Measurements from ENCODE around the gene BBS9. TPM values are rescaled to one million over a fixed set of nuclear protein-coding genes. Genes with fewer than 3 reads are reported as not detected.

Gene BBS9
- total RNA-seq, 2 experiments from 2014 or later: 16.0 to 20.4 TPM

DNA sequence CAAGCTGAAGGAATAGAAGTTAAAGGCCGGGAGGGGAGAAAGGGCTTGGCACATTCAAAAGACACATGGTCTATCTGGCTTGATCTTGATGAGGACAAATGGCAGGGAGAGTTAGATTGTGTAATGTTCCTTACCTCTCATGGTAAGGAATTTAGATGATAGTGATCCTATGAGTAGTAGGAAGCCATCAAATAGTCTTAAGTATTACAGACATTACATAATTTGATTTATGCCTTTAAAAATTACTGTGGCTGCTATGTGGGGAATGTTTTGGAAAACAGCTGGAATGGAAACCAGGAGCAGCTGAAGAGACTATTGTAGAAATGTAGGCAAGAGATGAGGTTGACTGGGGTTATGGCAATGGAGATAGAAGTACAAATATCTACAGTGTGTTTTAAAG lies 424.7 kb downstream of the BBS9 start:
- no peaks in the 10 kb centered on the region for H3K27me3 Mint-ChIP-seq

DNA sequence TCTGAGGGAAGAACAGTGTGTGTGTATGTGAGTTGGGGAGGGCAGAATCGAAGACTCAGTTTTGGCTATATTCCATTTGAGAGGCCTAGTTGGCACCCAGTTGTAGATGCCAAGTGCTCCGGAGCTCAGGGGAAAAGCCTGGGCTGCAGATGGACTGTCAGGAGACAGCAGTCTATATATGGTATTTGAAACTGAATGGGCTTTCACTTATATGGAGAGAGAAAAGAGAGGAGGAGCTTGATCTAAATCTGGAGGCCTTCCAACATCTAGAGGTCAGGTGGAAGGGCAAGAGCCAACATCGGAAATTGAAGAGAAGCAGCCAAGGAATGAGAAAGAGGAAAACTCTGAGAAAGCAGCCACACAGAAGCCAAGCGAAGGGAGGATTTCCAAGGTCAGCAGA lies 425.2 kb downstream of the BBS9 start:
- H3K4me1 ChIP-seq (ENCODE audit: insufficient read depth, low read length): no peaks in the 10 kb centered on the region
- ATAC-seq (ENCODE audit: poor library complexity): no peak
- intact Hi-C loops (cut with DNase I, micrococcal nuclease): no loop called here
- Mint-ChIP-seq H3K9me3 (no peaks in the 10 kb centered on the region), H3K4me3 (no peak overlapping the region), H3K27ac (no peak overlapping the region), H3K36me3 (ENCODE audit: low read depth) (peaks cover 3% of the 10 kb centered on the region), H3K27me3 (no peaks in the 10 kb centered on the region), H3K4me1 (ENCODE audit: low read depth) (no peaks in the 10 kb centered on the region)
- DNase-seq: no peak
- H3K27ac ChIP-seq (ENCODE audit: low read depth in 1 of 2, low read length in 2 of 2): no peak overlapping the region
- H3K36me3 ChIP-seq (ENCODE audit: insufficient read depth, low read length): no peaks in the 10 kb centered on the region
- no peaks in the 10 kb centered on the region for H3K9me3 ChIP-seq (ENCODE audit: control insufficient read depth in 1 of 2, insufficient read depth in 1 of 2, low read length in 2 of 2)
- H3K27me3 ChIP-seq (ENCODE audit: control insufficient read depth in 1 of 2, insufficient read depth in 2 of 2, low read length in 2 of 2): no peaks in the 10 kb centered on the region
- no peak overlapping the region for H3K4me3 ChIP-seq (ENCODE audit: low read length)
- ChIA-PET POLR2A (no interaction called here), CTCF (no interaction called here)
- TF ChIP-seq, protein P1, sequence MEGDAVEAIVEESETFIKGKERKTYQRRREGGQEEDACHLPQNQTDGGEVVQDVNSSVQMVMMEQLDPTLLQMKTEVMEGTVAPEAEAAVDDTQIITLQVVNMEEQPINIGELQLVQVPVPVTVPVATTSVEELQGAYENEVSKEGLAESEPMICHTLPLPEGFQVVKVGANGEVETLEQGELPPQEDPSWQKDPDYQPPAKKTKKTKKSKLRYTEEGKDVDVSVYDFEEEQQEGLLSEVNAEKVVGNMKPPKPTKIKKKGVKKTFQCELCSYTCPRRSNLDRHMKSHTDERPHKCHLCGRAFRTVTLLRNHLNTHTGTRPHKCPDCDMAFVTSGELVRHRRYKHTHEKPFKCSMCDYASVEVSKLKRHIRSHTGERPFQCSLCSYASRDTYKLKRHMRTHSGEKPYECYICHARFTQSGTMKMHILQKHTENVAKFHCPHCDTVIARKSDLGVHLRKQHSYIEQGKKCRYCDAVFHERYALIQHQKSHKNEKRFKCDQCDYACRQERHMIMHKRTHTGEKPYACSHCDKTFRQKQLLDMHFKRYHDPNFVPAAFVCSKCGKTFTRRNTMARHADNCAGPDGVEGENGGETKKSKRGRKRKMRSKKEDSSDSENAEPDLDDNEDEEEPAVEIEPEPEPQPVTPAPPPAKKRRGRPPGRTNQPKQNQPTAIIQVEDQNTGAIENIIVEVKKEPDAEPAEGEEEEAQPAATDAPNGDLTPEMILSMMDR (IDR thresholded peaks at IDR 0.05): no peak

More for the DNA sequence above, 424.7 kb downstream of the BBS9 start:
- no peaks in the 10 kb centered on the region for H3K4me1 ChIP-seq (ENCODE audit: insufficient read depth, low read length)
- ATAC-seq (ENCODE audit: poor library complexity): no peak
- CTCF ChIA-PET: no interaction called here
- H3K9me3 ChIP-seq (ENCODE audit: control insufficient read depth in 1 of 2, insufficient read depth in 1 of 2, low read length in 2 of 2): no peaks in the 10 kb centered on the region
- Mint-ChIP-seq H3K36me3 (ENCODE audit: low read depth) (peaks cover 4% of the 10 kb centered on the region), H3K27ac (no peak overlapping the region), H3K4me3 (no peak overlapping the region), H3K4me1 (ENCODE audit: low read depth) (no peaks in the 10 kb centered on the region), H3K9me3 (no peaks in the 10 kb centered on the region)
- H3K4me3 ChIP-seq (ENCODE audit: low read length): no peak overlapping the region
- no peak for DNase-seq
- no peaks in the 10 kb centered on the region for H3K27me3 ChIP-seq (ENCODE audit: control insufficient read depth in 1 of 2, insufficient read depth in 2 of 2, low read length in 2 of 2)
- TF ChIP-seq, protein P1 (IDR thresholded peaks at IDR 0.05): no peak
- intact Hi-C loops (cut with DNase I, micrococcal nuclease): no loop called here
- H3K27ac ChIP-seq (ENCODE audit: low read depth in 1 of 2, low read length in 2 of 2): no peak overlapping the region
- POLR2A ChIA-PET: no interaction called here
- H3K36me3 ChIP-seq (ENCODE audit: insufficient read depth, low read length): no peaks in the 10 kb centered on the region

DNA sequence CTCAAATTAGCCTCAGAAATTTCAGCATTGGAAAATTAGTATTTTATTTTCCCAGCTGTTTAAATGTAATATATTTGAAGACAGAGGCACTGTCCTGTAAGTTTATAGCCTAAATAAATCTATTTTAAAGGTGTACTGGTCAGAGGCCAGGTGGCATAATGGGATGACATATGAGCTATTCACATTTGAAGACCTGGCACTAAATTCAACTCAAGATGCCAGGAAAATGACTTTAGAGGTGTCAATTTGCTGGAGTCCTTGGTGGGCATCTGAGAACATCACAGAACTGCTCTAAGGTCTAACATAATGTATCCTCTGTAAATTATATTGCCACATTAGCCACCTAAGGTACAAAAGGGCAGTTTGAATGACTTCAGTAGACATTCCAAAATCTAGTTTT lies 427.1 kb downstream of the BBS9 start:
- Histone ChIP-seq H3K4me1 (ENCODE audit: insufficient read depth, low read length) (no peaks in the 10 kb centered on the region), H3K27me3 (ENCODE audit: control insufficient read depth in 1 of 2, insufficient read depth in 2 of 2, low read length in 2 of 2) (no peaks in the 10 kb centered on the region), H3K9me3 (ENCODE audit: control insufficient read depth in 1 of 2, insufficient read depth in 1 of 2, low read length in 2 of 2) (no peaks in the 10 kb centered on the region), H3K4me3 (ENCODE audit: low read length) (no peak overlapping the region), H3K36me3 (ENCODE audit: insufficient read depth, low read length) (no peaks in the 10 kb centered on the region), H3K27ac (ENCODE audit: low read depth in 1 of 2, low read length in 2 of 2) (no peak overlapping the region)
- ATAC-seq (ENCODE audit: poor library complexity): no peak
- TF ChIP-seq, protein P1 (IDR thresholded peaks at IDR 0.05): no peak
- H3K4me3 Mint-ChIP-seq: no peak overlapping the region
- DNase-seq: no peak
- no peaks in the 10 kb centered on the region for H3K27me3 Mint-ChIP-seq
- CTCF ChIA-PET: no interaction called here
- POLR2A ChIA-PET: no interaction called here
- H3K9me3 Mint-ChIP-seq: no peaks in the 10 kb centered on the region
- no peak overlapping the region for H3K27ac Mint-ChIP-seq
- no peaks in the 10 kb centered on the region for H3K4me1 Mint-ChIP-seq (ENCODE audit: low read depth)
- intact Hi-C loops (cut with DNase I, micrococcal nuclease): no loop called here
- H3K36me3 Mint-ChIP-seq (ENCODE audit: low read depth): no peaks in the 10 kb centered on the region
